HFF-Myc (cell line): ENCODE results near the gene RIN1.
"Not testable (repeated sequence)": the region's sequence is repeated elsewhere in the genome, so short reads cannot be mapped to it uniquely, and the experiment has no call there.

Experiments used
- DNase-seq: peaks from one replicate; pipeline ENCODE4 v3.0.0-alpha.2; 2011; ENCODE audit warnings: low read depth; ENCODE audit errors: extremely low read depth
- H3K4me3 ChIP-seq: replicated peaks from 2 replicates; pipeline ENCODE4 v1.5.1; 2011; ENCODE audit warnings: low read depth, mild to moderate bottlenecking, control low read depth, low read length
- CTCF ChIP-seq: IDR thresholded peaks from 2 replicates; pipeline ENCODE4 v1.5.1; 2012; ENCODE audit warnings: mild to moderate bottlenecking, low read depth, low read length, control low read depth; ENCODE audit errors: missing control alignments

RIN1 gene

GRCh38 chr11:66336234-66337102 is at the start of gene RIN1:
Gene RIN1, minus strand, starts transcription at chr11:66336434. Its CDS starts 32 bp downstream, at chr11:66336402.
- peak within 1 kb of the TSS; percentile 89 for H3K4me3 ChIP-seq
- TF ChIP-seq CTCF: peak; percentile 21
- peak; percentile 97 for DNase-seq

GRCh38 chr11:66384316-66384715 is 48.1 kb upstream of the RIN1 start:
- H3K4me3 ChIP-seq, DNase-seq: not testable (repeated sequence)

- not testable (repeated sequence) for H3K4me3 ChIP-seq, DNase-seq
Measured at GRCh38 chr11:66380264-66380663, 44.0 kb upstream of the RIN1 start.

- DNase-seq, H3K4me3 ChIP-seq: not testable (repeated sequence)
Measured at GRCh38 chr11:66373690-66374287, 37.6 kb upstream of the RIN1 start.

- no peak for TF ChIP-seq CTCF
- no peak for DNase-seq
- H3K4me3 ChIP-seq: no peak overlapping the region
Measured at GRCh38 chr11:66373265-66373664, 37.0 kb upstream of the RIN1 start.

- DNase-seq: no peak
- peak within 1 kb of the TSS; percentile 63 for H3K4me3 ChIP-seq
- TF ChIP-seq CTCF: no peak
Measured at GRCh38 chr11:66371627-66372415, 35.6 kb upstream of the RIN1 start, which contains the start of gene SLC29A2. Gene SLC29A2, minus strand, starts transcription at chr11:66371760. Its CDS starts 169 bp downstream, at chr11:66371591.

- no peak for DNase-seq
- H3K4me3 ChIP-seq: peak overlapping the region; percentile 63
- TF ChIP-seq CTCF: no peak
Measured at GRCh38 chr11:66369073-66369894, 33.0 kb upstream of the RIN1 start.
